NCI-H2227 (cell line): Measurements from ENCODE around the gene TUBGCP6.
A peak's percentile ranks its signal among the peaks of the same experiment; 100 is the strongest.
"Not testable (repeated sequence)": the region's sequence is repeated elsewhere in the genome, so short reads cannot be mapped to it uniquely, and the experiment has no call there.

Experiments used
- DNase-seq: peaks from one replicate; lab custom pipeline; 2025; ENCODE audit not compliant: unreplicated experiment; lab: John Stamatoyannopoulos, UW

The TUBGCP6 gene

GRCh38 chr22:50278956-50279619 is 34.3 kb upstream of the TUBGCP6 start:
- no peak for DNase-seq

GRCh38 chr22:50278461-50278860 is 33.6 kb upstream of the TUBGCP6 start:
- DNase-seq: no peak

GRCh38 chr22:50277761-50278160 is 32.9 kb upstream of the TUBGCP6 start:
- no peak for DNase-seq

- peak; percentile 28 for DNase-seq
These were observed 31.3 kb upstream of the TUBGCP6 start for GRCh38 chr22:50276143-50276542.

GRCh38 chr22:50275181-50276055 is 30.6 kb upstream of the TUBGCP6 start:
- DNase-seq: no peak

GRCh38 chr22:50274771-50275170 is 29.9 kb upstream of the TUBGCP6 start:
- DNase-seq: no peak

GRCh38 chr22:50274311-50274710 is 29.5 kb upstream of the TUBGCP6 start:
- peak; percentile 53 for DNase-seq

- not testable (repeated sequence) for DNase-seq
These were observed 29.0 kb upstream of the TUBGCP6 start for GRCh38 chr22:50273781-50274180.

GRCh38 chr22:50273352-50273751 is 28.5 kb upstream of the TUBGCP6 start:
- DNase-seq: not testable (repeated sequence)

- DNase-seq: peak; percentile 46
These were observed 27.4 kb upstream of the TUBGCP6 start for GRCh38 chr22:50272044-50272802.

- DNase-seq: peak; percentile 87
These were observed 26.7 kb upstream of the TUBGCP6 start for GRCh38 chr22:50271519-50271970.

- no peak for DNase-seq
These were observed 26.0 kb upstream of the TUBGCP6 start for GRCh38 chr22:50270666-50271394.

GRCh38 chr22:50269970-50270665 is 25.3 kb upstream of the TUBGCP6 start, which contains the start of gene MAPK11:
MAPK11 (minus strand) TSS chr22:50270380; CDS start chr22:50270292, 88 bp downstream.
- DNase-seq: peak; percentile 80

- DNase-seq: no peak
These were observed 24.7 kb upstream of the TUBGCP6 start for GRCh38 chr22:50269573-50269969.

- DNase-seq: no peak
These were observed 23.9 kb upstream of the TUBGCP6 start for GRCh38 chr22:50268655-50269113.

- DNase-seq: no peak
These were observed 23.0 kb upstream of the TUBGCP6 start for GRCh38 chr22:50267591-50268390.

GRCh38 chr22:50266994-50267393 is 22.2 kb upstream of the TUBGCP6 start:
- DNase-seq: no peak

GRCh38 chr22:50264946-50265669 is 20.3 kb upstream of the TUBGCP6 start:
- no peak for DNase-seq
